ENCODE data around the gene NR1H4. TPM values are rescaled to one million over a fixed set of nuclear protein-coding genes. Genes with fewer than 3 reads are reported as not detected.
"Not testable (repeated sequence)": the region's sequence is repeated elsewhere in the genome, so short reads cannot be mapped to it uniquely, and the experiment has no call there.

NR1H4 gene
- total and polyA plus RNA-seq, 2 experiments from 2014 or later, result not detected

DNA sequence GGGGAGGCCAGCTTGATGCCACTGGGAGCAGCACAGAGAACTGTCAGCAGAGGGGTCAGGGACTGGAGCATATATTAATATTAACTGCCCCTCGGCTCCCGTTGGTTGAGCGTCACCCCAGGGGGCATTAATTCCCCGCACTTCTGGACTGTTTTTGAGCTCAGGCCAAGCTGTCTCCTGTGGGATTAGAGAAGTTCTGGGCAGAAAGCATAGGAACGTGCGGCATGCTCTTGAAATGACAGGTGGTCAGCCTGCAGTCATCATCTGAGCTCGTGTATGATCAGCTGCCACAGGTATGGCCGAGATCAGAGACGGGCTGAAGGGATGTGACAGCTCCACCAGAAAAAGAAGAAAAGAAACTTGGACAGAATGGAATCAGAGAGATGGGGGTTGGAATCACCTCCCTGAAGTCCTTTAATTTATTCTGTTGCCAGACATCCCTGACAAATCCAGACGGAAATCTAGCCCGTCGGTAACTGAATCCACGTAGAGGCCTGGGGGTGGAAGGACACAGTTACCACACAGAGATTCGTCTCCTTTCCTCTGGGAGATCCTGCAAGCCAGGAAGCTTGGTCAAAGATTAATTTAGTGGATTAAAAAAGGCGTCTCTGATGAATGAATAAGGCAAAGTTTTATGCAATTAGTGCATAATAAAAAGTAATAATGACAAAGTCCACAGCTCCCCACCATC, 23.6 kb downstream of the NR1H4 start:
- Histone ChIP-seq H3K27ac (no peak overlapping the region), H3K9me3 (ENCODE audit: low read depth) (no peaks in the 10 kb centered on the region), H3K4me1 (ENCODE audit: low read depth) (no peaks in the 10 kb centered on the region), H3K4me3 (no peak overlapping the region), H3K36me3 (no peaks in the 10 kb centered on the region), H3K27me3 (no peaks in the 10 kb centered on the region)
- TF ChIP-seq, protein P1, sequence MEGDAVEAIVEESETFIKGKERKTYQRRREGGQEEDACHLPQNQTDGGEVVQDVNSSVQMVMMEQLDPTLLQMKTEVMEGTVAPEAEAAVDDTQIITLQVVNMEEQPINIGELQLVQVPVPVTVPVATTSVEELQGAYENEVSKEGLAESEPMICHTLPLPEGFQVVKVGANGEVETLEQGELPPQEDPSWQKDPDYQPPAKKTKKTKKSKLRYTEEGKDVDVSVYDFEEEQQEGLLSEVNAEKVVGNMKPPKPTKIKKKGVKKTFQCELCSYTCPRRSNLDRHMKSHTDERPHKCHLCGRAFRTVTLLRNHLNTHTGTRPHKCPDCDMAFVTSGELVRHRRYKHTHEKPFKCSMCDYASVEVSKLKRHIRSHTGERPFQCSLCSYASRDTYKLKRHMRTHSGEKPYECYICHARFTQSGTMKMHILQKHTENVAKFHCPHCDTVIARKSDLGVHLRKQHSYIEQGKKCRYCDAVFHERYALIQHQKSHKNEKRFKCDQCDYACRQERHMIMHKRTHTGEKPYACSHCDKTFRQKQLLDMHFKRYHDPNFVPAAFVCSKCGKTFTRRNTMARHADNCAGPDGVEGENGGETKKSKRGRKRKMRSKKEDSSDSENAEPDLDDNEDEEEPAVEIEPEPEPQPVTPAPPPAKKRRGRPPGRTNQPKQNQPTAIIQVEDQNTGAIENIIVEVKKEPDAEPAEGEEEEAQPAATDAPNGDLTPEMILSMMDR (IDR thresholded peaks at IDR 0.05; ENCODE audit: low read depth, low read length), result no peak
- DNase-seq (ENCODE audit: low read depth in 1 of 2, low spot score in 1 of 2), result no peak

DNA sequence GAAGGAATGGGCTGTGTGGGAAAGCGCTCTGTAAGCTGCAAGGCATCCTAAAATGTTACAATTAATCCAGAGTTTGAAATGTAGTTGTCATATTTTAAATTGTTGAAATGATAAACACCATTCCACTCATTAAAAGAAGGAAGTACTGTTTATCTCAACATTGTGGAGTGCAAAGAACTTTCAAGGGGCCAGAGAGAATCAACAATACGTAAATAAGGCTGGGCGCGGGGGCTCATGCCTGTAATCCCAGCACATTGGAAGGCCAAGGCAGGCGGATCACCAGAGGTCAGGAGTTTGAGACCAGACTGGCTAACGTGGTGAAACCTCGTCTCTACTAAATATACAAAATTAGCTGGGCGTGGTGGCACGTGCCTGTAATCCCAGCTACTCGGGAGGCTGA, 24.5 kb downstream of the NR1H4 start:
- H3K4me3 ChIP-seq, result no peak overlapping the region
- H3K36me3 ChIP-seq, result no peaks in the 10 kb centered on the region
- no peak overlapping the region for H3K27ac ChIP-seq
- H3K9me3 ChIP-seq (ENCODE audit: low read depth), result no peaks in the 10 kb centered on the region
- no peaks in the 10 kb centered on the region for H3K27me3 ChIP-seq
- TF ChIP-seq, protein P1 (IDR thresholded peaks at IDR 0.05; ENCODE audit: low read depth, low read length), result no peak
- no peaks in the 10 kb centered on the region for H3K4me1 ChIP-seq (ENCODE audit: low read depth)
- DNase-seq (ENCODE audit: low read depth in 1 of 2, low spot score in 1 of 2), result no peak

DNA sequence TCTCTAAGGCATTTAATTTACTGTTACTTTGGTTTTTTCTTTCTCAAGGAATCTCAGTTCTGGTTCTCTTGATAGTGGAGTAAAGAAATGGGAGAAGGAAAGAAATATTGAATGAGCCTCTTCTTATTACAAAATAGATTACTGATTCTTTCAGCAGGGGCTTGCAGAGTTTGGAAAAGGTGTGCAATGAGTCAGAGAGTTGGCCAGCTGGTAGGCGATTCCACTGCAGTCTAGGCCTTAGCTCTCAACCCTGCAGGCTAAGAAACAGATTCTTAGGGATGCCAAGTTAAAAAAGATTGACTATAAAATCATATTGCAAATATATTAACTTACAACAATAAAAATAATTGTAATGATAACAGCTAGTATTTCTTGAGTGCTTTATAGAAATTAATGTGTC, 25.8 kb downstream of the NR1H4 start:
- H3K4me1 ChIP-seq (ENCODE audit: low read depth), result no peaks in the 10 kb centered on the region
- H3K4me3 ChIP-seq, result no peak overlapping the region
- H3K27ac ChIP-seq, result no peak overlapping the region
- no peaks in the 10 kb centered on the region for H3K9me3 ChIP-seq (ENCODE audit: low read depth)
- no peaks in the 10 kb centered on the region for H3K27me3 ChIP-seq
- H3K36me3 ChIP-seq, result no peaks in the 10 kb centered on the region
- TF ChIP-seq, protein P1 (IDR thresholded peaks at IDR 0.05; ENCODE audit: low read depth, low read length), result no peak
- DNase-seq (ENCODE audit: low read depth in 1 of 2, low spot score in 1 of 2), result no peak

DNA sequence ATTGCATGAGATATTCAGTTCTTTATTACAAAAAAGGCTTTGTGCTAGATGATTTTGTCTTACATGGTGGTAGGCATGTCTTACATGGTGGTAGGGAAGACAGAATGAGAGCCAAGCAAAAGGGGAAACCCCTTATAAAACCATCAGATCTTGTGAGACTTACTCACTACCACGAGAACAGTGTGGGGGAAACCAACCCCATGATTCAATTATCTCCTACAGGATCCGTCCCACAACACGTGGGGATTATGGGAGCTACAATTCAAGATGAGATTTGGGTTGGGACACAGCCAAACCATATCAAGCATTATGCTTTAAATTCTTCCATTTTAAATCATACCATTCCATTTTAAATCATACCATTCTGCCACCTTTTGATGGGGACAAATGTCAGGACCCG, 29.1 kb downstream of the NR1H4 start:
- H3K27ac ChIP-seq; H3K9me3 ChIP-seq (ENCODE audit: low read depth); H3K36me3 ChIP-seq; H3K4me1 ChIP-seq (ENCODE audit: low read depth); H3K4me3 ChIP-seq; H3K27me3 ChIP-seq; DNase-seq (ENCODE audit: low read depth in 1 of 2, low spot score in 1 of 2): not testable (repeated sequence)

DNA sequence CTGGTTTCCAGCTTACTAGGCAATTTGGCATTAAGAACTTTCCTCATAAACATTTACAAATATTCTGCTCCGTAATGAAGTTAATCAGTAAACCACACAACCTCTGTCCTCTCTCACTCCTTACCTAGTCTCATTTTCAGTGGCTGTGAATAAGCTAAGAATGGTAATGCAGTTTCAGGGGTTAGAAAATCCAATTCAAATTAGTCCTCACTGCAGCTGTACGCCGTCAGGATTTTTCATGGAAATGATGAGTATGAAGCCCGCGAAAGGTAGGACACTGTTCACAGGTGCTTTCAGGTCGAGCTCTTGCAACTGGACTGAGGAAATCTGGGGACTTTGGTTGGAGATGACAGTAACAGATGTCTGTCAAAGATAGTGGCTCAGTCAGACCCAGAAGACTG, 29.6 kb downstream of the NR1H4 start:
- Histone ChIP-seq H3K36me3 (no peaks in the 10 kb centered on the region), H3K4me1 (ENCODE audit: low read depth) (no peaks in the 10 kb centered on the region), H3K4me3 (no peak overlapping the region), H3K27me3 (no peaks in the 10 kb centered on the region), H3K27ac (no peak overlapping the region), H3K9me3 (ENCODE audit: low read depth) (no peaks in the 10 kb centered on the region)
- TF ChIP-seq, protein P1 (IDR thresholded peaks at IDR 0.05; ENCODE audit: low read depth, low read length), result no peak
- DNase-seq (ENCODE audit: low read depth in 1 of 2, low spot score in 1 of 2), result no peak

DNA sequence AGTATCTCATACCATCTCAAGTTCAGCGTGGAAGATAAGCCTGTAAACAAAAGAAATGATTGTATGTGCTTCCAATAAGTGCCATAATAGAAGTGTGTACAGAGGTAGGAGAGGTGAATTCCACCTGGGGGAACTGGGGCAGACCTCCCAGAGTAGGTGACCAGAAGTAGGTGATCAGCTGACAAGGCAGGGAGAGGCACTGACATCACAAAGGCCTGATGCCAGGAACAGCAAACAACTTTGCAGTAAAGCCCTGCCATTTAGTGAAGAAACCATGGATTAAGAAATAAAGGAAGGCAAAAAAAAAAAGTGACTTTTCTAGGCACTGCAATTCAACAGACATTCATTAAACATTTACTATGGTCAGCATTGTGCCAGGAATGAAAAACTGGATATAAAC, 31.1 kb downstream of the NR1H4 start:
- H3K27ac ChIP-seq, result no peak overlapping the region

More for the DNA sequence above, 31.1 kb downstream of the NR1H4 start:
- no peak for DNase-seq (ENCODE audit: low read depth in 1 of 2, low spot score in 1 of 2)
- no peaks in the 10 kb centered on the region for H3K27me3 ChIP-seq
- TF ChIP-seq, protein P1 (IDR thresholded peaks at IDR 0.05; ENCODE audit: low read depth, low read length), result no peak
- no peaks in the 10 kb centered on the region for H3K9me3 ChIP-seq (ENCODE audit: low read depth)
- H3K36me3 ChIP-seq, result no peaks in the 10 kb centered on the region
- H3K4me3 ChIP-seq, result no peak overlapping the region
- H3K4me1 ChIP-seq (ENCODE audit: low read depth), result no peaks in the 10 kb centered on the region

All from cardiac muscle cell (in vitro differentiated cells and primary cell).